B cell (primary cell): Measurements from ENCODE around the gene L2HGDH. TPM values are rescaled to one million over a fixed set of nuclear protein-coding genes. Genes with fewer than 3 reads are reported as not detected.

Source experiments
- ATAC-seq: fragments of 200-7000 bp; cut with Tn5 transposase; one replicate; pipeline ENCODE4 v1.10.0; 2021; ENCODE audit warnings: low read depth, mild to moderate bottlenecking, moderate number of reproducible peaks, moderate library complexity
- CTCF ChIA-PET: fragments of 350-600 bp; sonication (Branson Sonifier 250); formaldehyde crosslinking; loops from one replicate; lab custom pipeline; 2021; ENCODE audit warnings: antibody characterized with exemption, inconsistent platforms; lab: Charles Lee
- POLR2A ChIA-PET: fragments of 350-600 bp; sonication (Branson Sonifier 250); formaldehyde crosslinking; loops from one replicate; lab custom pipeline; 2021; ENCODE audit warnings: antibody characterized with exemption; lab: Charles Lee
- DNase-seq: peaks from one replicate; pipeline ENCODE4 v3.0.0; 2013
- H2AFZ ChIP-seq: 2 replicates; pipeline ENCODE4 v1.6.1; 2012; ENCODE audit warnings: mild to moderate bottlenecking, low read depth, low read length; ENCODE audit not compliant: insufficient read depth, poor library complexity, severe bottlenecking
- H3K27ac ChIP-seq, 2 donors: 1 replicate in 1 of 2; 2 replicates in 1 of 2; pipeline ENCODE4 v1.5.1; 2012 to 2013; ENCODE audit warnings: low read length in 2 of 2, mild to moderate bottlenecking in 2 of 2, moderate library complexity in 1 of 2
- H3K27me3 ChIP-seq, 4 experiments: fragments of 200-600 bp in 1 of 4; sonication (generic) in 1 of 4; replicated peaks in 1 of 4; 1 replicate in 2 of 4; 2 replicates in 2 of 4; pipeline versions ENCODE4 v1.6.1 to v1.7.0; 2013 to 2016; ENCODE audit warnings: low read length in 3 of 4, mild to moderate bottlenecking in 2 of 4, mixed read lengths in 1 of 4, moderate library complexity in 1 of 4; ENCODE audit not compliant: insufficient read depth in 4 of 4, control insufficient read depth in 3 of 4; ENCODE audit errors: control extremely low read depth in 1 of 4
- H3K36me3 ChIP-seq, 2 experiments: replicated peaks in 1 of 2; 1 replicate in 1 of 2; 2 replicates in 1 of 2; pipeline versions ENCODE4 v1.6.1 to v1.7.1; 2013; ENCODE audit warnings: low read length in 1 of 2; ENCODE audit not compliant: insufficient read depth in 2 of 2, control insufficient read depth in 1 of 2; ENCODE audit errors: control extremely low read depth in 1 of 2, extremely low read depth in 1 of 2
- H3K4me1 ChIP-seq, 2 donors: fragments of 200-600 bp in 1 of 2; sonication (generic) in 1 of 2; 1 replicate in 1 of 2; 2 replicates in 1 of 2; pipeline versions ENCODE4 v1.5.1 to v1.6.1; 2013 to 2017; ENCODE audit warnings: low read length in 2 of 2; ENCODE audit not compliant: control insufficient read depth in 2 of 2, insufficient read depth in 2 of 2
- H3K4me2 ChIP-seq: replicated peaks from 2 replicates; pipeline ENCODE3; 2012; ENCODE audit warnings: mild to moderate bottlenecking, low read depth, low read length; ENCODE audit not compliant: poor library complexity, severe bottlenecking
- H3K4me3 ChIP-seq, 5 experiments: fragments of 200-600 bp in 1 of 5; sonication (generic) in 1 of 5; 1 replicate in 3 of 5; 2 replicates in 2 of 5; pipeline versions ENCODE4 v1.5.1 to v1.7.0; 2011 to 2016; ENCODE audit warnings: low read length in 4 of 5, mild to moderate bottlenecking in 4 of 5, low read depth in 2 of 5, control low read depth in 1 of 5, moderate library complexity in 1 of 5; ENCODE audit not compliant: insufficient read depth in 1 of 5; ENCODE audit errors: control extremely low read depth in 1 of 5, extremely low read depth in 1 of 5
- H3K79me2 ChIP-seq: fragments of 200-600 bp; sonication (generic); one replicate; pipeline ENCODE4 v1.6.0; 2016; ENCODE audit warnings: low read length; ENCODE audit not compliant: control insufficient read depth, insufficient read depth
- H3K9ac ChIP-seq: fragments of 200-600 bp; sonication (generic); 2 replicates; pipeline ENCODE4 v1.6.1; 2017; ENCODE audit warnings: mild to moderate bottlenecking, low read length, moderate library complexity
- H3K9me3 ChIP-seq, 3 donors: one replicate each; pipeline versions ENCODE4 v1.6.1 to v1.7.1; 2013; ENCODE audit warnings: low read length in 2 of 3; ENCODE audit not compliant: control insufficient read depth in 2 of 3, insufficient read depth in 1 of 3; ENCODE audit errors: control extremely low read depth in 1 of 3
- H4K20me1 ChIP-seq: 2 replicates; pipeline ENCODE4 v1.6.0; 2012; ENCODE audit warnings: mild to moderate bottlenecking, low read length; ENCODE audit not compliant: insufficient read depth, control insufficient read depth, poor library complexity, severe bottlenecking
- H3K27ac Mint-ChIP-seq: one replicate; pipeline ENCODE4 v1.8.0; 2021; ENCODE audit warnings: mixed read lengths
- H3K27me3 Mint-ChIP-seq: one replicate; pipeline ENCODE4 v1.8.0; 2021; ENCODE audit warnings: mixed read lengths
- H3K4me1 Mint-ChIP-seq: one replicate; pipeline ENCODE4 v1.8.0; 2021; ENCODE audit warnings: mixed read lengths
- H3K4me3 Mint-ChIP-seq: one replicate; pipeline ENCODE4 v1.8.0; 2021; ENCODE audit warnings: mixed read lengths
- H3K9me3 Mint-ChIP-seq: one replicate; pipeline ENCODE4 v1.8.0; 2022; ENCODE audit warnings: mixed read lengths; ENCODE audit not compliant: insufficient read depth
- EZH2 ChIP-seq: IDR thresholded peaks from 2 replicates; pipeline ENCODE4 v1.6.1; 2012; ENCODE audit warnings: borderline replicate concordance, low read depth, mild to moderate bottlenecking, moderate library complexity, low read length; ENCODE audit not compliant: insufficient read depth, poor library complexity, severe bottlenecking
- WGBS: methylation state at CpG from one replicate; pipeline ENCODE4 v1.1.5; 2013; ENCODE audit warnings: missing lambda C conversion rate; ENCODE audit not compliant: insufficient coverage; 5-methylcytosine and 5-hydroxymethylcytosine counted together
- intact Hi-C: fragments of 100-400 bp; cut with micrococcal nuclease; formaldehyde crosslinking; loops from one replicate; pipeline ENCODE4 v1.10.0; 2022
- polyA plus RNA-seq: library from polyadenylated mRNA; depleted of rRNA; stranded (reverse); fragments of >200 nt; gene quantifications from 2 replicates; pipeline ENCODE4 v1.2.3, GENCODE V29; 2012
- total RNA-seq, 2 donors: library from RNA; stranded (reverse); fragments of 120-200 nt in 1 of 2; gene quantifications; 1 replicate in 1 of 2; 2 replicates in 1 of 2; pipeline versions ENCODE4 v1.2.3 to v1.2.4, GENCODE V29; 2013 to 2022
- TF ChIP-seq, protein P1 (sequence below): fragments of 200-600 bp; IDR thresholded peaks from one replicate; pipeline ENCODE4 v1.8.0; 2022; ENCODE audit warnings: antibody characterized with exemption, mild to moderate bottlenecking

The L2HGDH gene
- total and polyA plus RNA-seq, 2 donors (not counting 1 experiment from before 2014, with no cell fraction given), result 1.1 to 5.5 TPM

DNA sequence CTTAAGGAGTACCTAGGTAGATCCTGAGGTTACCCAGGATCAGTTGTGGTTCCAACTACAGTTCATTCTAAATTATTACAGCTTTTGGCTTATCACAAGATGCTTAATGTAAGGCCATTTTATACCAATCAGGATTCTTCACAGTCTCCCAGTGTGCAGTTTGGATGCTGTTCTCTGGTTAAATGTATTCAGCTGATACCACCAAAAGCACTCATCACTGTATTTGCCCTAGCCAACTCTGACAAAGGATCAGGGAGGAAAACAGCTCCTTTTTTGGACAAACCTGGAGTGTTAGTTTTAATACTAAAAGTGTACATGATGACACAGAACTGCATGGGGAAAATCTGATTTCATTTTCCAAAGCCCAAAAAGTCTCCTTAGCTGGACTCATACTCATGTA is 19.6 kb upstream of the L2HGDH start:
- TF ChIP-seq, protein P1, sequence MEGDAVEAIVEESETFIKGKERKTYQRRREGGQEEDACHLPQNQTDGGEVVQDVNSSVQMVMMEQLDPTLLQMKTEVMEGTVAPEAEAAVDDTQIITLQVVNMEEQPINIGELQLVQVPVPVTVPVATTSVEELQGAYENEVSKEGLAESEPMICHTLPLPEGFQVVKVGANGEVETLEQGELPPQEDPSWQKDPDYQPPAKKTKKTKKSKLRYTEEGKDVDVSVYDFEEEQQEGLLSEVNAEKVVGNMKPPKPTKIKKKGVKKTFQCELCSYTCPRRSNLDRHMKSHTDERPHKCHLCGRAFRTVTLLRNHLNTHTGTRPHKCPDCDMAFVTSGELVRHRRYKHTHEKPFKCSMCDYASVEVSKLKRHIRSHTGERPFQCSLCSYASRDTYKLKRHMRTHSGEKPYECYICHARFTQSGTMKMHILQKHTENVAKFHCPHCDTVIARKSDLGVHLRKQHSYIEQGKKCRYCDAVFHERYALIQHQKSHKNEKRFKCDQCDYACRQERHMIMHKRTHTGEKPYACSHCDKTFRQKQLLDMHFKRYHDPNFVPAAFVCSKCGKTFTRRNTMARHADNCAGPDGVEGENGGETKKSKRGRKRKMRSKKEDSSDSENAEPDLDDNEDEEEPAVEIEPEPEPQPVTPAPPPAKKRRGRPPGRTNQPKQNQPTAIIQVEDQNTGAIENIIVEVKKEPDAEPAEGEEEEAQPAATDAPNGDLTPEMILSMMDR, result no peak
- TF ChIP-seq EZH2, result no peak
- Histone ChIP-seq H3K36me3 (peaks cover 12 to 31% of the 10 kb centered on the region in 2 experiments), H3K79me2 (no peaks in the 10 kb centered on the region), H3K4me1 (peaks cover 10 to 12% of the 10 kb centered on the region in 2 donors), H3K27ac (no peak overlapping the region), H3K27me3 (no peaks in the 10 kb centered on the region), H3K9me3 (no peaks in the 10 kb centered on the region), H3K9ac (no peak overlapping the region), H3K4me2 (no peak overlapping the region), H2AFZ (no peak overlapping the region), H4K20me1 (peaks cover 6% of the 10 kb centered on the region), H3K4me3 (no peak overlapping the region)
- CTCF ChIA-PET, result interaction anchor here (0.6 to 1.1 kb wide), 4 partner anchors 9 to 142 kb away, joined by 3 to 5 read pairs (median 4); no protein-coding TSS in a partner anchor
- Mint-ChIP-seq H3K9me3 (no peaks in the 10 kb centered on the region), H3K27me3 (no peaks in the 10 kb centered on the region), H3K4me3 (no peak overlapping the region), H3K27ac (no peak overlapping the region), H3K4me1 (peaks cover 16% of the 10 kb centered on the region)
- ATAC-seq (no peak), DNase-seq (no peak)
- intact Hi-C loops, result no loop called here
- POLR2A ChIA-PET, result interaction anchor here (0.9 kb wide), 1 partner anchor 16 kb away, joined by 3 read pairs; no protein-coding TSS in a partner anchor

DNA sequence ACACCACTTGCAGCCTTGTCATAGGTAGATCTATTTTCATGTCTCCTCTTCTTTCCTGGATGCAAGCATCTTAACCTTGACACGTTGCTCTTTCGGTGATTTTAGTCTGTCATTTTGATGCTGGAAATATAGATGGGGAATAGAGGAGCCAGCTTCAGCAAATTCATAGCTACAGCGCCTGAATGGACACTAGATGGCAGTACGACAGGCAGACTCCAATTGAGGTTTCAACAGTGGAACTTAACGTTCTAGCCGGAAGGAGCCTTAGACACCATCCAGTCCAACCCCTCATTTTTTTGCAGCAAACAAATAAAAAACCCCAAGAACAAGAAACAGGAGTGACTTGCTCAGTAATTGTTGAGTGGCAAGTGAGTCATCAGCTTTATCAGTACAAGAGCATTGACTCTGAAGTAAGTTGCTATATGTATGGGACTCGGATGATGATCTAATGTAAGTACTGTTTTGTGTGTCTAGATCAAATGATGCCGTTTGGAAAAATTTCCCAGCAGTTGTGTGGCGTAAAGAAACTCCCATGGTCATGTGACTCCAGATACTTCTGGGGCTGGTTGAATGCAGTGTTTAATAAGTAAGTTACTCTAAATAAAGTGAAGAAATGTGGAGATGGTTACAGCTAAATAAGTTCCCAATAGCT is 9.1 kb upstream of the L2HGDH start:
- Mint-ChIP-seq H3K27ac (no peak overlapping the region), H3K27me3 (no peaks in the 10 kb centered on the region), H3K4me1 (peaks cover 17% of the 10 kb centered on the region), H3K4me3 (no peak overlapping the region), H3K9me3 (no peaks in the 10 kb centered on the region)
- 22% methylated on average over 4 of the region's 9 CpGs for WGBS
- H3K4me3 ChIP-seq, result no peak overlapping the region
- H2AFZ ChIP-seq, result peak overlapping the region; percentile 35
- H3K27me3 ChIP-seq, result no peaks in the 10 kb centered on the region
- no peaks in the 10 kb centered on the region for H3K9me3 ChIP-seq
- H3K79me2 ChIP-seq, result peaks cover 46% of the 10 kb centered on the region
- CTCF ChIA-PET, result interaction anchor here (0.5 to 3.7 kb wide), 43 partner anchors 9 to 723 kb away, joined by 3 to 27 read pairs (median 4); partner anchors contain the start of genes CDKL1, DMAC2L, L2HGDH and LRR1
- peak overlapping the region in 1 of 2 donors; percentile 64 for H3K27ac ChIP-seq
- H4K20me1 ChIP-seq, result peaks cover 15% of the 10 kb centered on the region
- no peak for TF ChIP-seq EZH2
- TF ChIP-seq, protein P1, result peak; percentile 89
- no peak overlapping the region for H3K9ac ChIP-seq
- DNase-seq, result peak; percentile 81
- H3K4me2 ChIP-seq, result peak overlapping the region; percentile 19
- ATAC-seq, result peak; percentile 94
- intact Hi-C loops, result loop anchor here (1.0 to 5.0 kb wide), 6 partner anchors 9 to 456 kb away; partner anchors contain the start of genes CDKL1, DMAC2L, L2HGDH and MAP4K5
- H3K4me1 ChIP-seq, result peaks cover 10% of the 10 kb centered on the region in 2 donors
- POLR2A ChIA-PET, result no interaction called here
- H3K36me3 ChIP-seq, result peaks cover 3 to 10% of the 10 kb centered on the region in 2 experiments
